Measurements from ENCODE around the gene NUAK2.

- TF ChIP-seq CTCF (IDR thresholded peaks at IDR 0.05; ENCODE audit: low read depth, low read length, missing input control) = peak; percentile 94
- TF ChIP-seq TAF1 (conservative IDR thresholded peaks at IDR 0.05) = no peak
- TF ChIP-seq ATF3 (IDR thresholded peaks at IDR 0.05) = no peak
- peak; percentile 87 to 90 for TF ChIP-seq RAD21 (IDR thresholded peaks at IDR 0.05)
Measured at GRCh38 chr1:205335692-205336091, 14.1 kb upstream of the NUAK2 start.
